Measurements from ENCODE around the gene RAB27B. TPM values are rescaled to one million over a fixed set of nuclear protein-coding genes. Genes with fewer than 3 reads are reported as not detected.

The RAB27B gene
- total and polyA plus RNA-seq, 10 of the 15 experiments (the other 5 are each of a cell fraction or from before 2014, with no cell fraction given): under 0.01 to 0.03 TPM; not detected in 8

DNA sequence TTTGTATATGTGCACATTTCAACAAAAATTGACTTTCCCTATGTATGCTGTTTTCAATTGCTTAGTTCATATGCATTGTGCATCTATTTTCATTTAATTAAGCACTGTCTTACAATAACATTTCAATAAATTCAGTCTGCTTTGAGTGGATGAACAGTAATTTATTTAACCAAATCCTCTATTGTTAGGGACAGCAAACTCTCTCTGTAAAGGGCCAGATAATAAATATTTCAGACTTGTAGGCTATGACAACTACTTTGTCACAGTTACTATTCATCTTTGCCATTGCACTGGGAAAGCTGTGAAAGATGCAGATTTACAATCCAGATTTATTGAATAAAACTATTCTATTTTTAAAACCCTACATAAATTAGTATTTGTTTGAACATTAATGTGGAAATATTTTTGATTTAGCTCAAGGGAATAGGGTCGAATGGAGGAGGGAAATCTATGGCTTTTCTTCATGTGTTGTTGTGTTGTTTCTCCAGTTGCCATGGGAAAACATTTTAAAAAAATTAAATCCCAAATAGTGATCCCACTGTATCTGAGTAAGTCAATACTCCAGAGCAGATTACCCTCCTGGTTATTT is 14.2 kb upstream of the RAB27B start:
- POLR2A ChIA-PET: no interaction called here
- BruUV-seq (replicated peaks): no TSS peak
- in situ Hi-C loops (cut with MboI): no loop called here

DNA sequence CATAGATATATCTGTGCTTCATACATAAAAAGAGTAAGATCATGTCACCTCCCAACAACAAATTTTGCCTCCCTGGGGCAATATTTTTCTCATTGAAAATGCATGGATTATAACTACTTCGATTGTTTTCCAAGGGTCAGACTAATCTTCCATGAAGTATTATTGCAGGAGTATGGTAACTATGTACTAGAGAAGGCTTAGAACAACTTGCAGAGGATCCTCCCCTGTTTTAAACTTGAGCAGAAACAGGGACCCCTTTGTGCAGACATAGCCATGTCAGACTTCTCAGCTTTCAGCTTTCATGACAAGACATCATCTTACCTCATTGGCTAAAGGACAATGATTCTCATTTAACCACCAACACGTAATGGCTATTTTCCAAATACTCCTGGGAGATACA is 13.2 kb upstream of the RAB27B start:
- WGBS (ENCODE audit: insufficient coverage, insufficient replicate concordance, low lambda C conversion rate, missing lambda C conversion rate): 12% methylated on average over 2 of the region's 2 CpGs
- Histone ChIP-seq H3K4me1 (ENCODE audit: control insufficient read depth, insufficient read depth, low read length) (no peaks in the 10 kb centered on the region), H3K4me3 (no peak overlapping the region), H3K4me2 (ENCODE audit: control insufficient read depth, insufficient read depth) (no peak overlapping the region), H3K9ac (ENCODE audit: control insufficient read depth, insufficient read depth, low read length) (no peak overlapping the region), H2AFZ (ENCODE audit: control insufficient read depth, low read depth, low read length) (no peak overlapping the region), H4K20me1 (ENCODE audit: control insufficient read depth, insufficient read depth) (no peaks in the 10 kb centered on the region), H3K9me3 (replicated peaks; ENCODE audit: control insufficient read depth, insufficient read depth, low read length) (no peaks in the 10 kb centered on the region), H3K27ac (ENCODE audit: control insufficient read depth, insufficient read depth) (no peak overlapping the region), H3K79me2 (ENCODE audit: control insufficient read depth, insufficient read depth, low read length) (no peaks in the 10 kb centered on the region), H3K36me3 (ENCODE audit: control insufficient read depth in 2 of 2, insufficient read depth in 2 of 2, low read length in 1 of 2) (no peaks in the 10 kb centered on the region), H3K27me3 (replicated peaks in 1 of 2; ENCODE audit: control insufficient read depth in 2 of 2, insufficient read depth in 2 of 2, low read length in 1 of 2) (no peaks in the 10 kb centered on the region)
- ATAC-seq (no peak), DNase-seq (ENCODE audit: low read depth, low spot score) (no peak), FAIRE-seq (no peak)
- BruUV-seq (replicated peaks): no TSS peak
- ChIA-PET POLR2A (no interaction called here), SMC1A (ENCODE audit: uncharacterized antibody, unreplicated experiment) (no interaction called here), CTCF (no interaction called here), RAD21 (ENCODE audit: unreplicated experiment) (no interaction called here)
- intact Hi-C loops (cut with micrococcal nuclease; ENCODE audit: unreplicated experiment) (no loop called here), in situ Hi-C loops (cut with MboI) (no loop called here)
- no peak for TF ChIP-seq YBX1 (IDR thresholded peaks at IDR 0.05)
- TF ChIP-seq ZNF384 (IDR thresholded peaks at IDR 0.05; ENCODE audit: borderline replicate concordance, low read depth, low read length): no peak
- TF ChIP-seq, protein P1, sequence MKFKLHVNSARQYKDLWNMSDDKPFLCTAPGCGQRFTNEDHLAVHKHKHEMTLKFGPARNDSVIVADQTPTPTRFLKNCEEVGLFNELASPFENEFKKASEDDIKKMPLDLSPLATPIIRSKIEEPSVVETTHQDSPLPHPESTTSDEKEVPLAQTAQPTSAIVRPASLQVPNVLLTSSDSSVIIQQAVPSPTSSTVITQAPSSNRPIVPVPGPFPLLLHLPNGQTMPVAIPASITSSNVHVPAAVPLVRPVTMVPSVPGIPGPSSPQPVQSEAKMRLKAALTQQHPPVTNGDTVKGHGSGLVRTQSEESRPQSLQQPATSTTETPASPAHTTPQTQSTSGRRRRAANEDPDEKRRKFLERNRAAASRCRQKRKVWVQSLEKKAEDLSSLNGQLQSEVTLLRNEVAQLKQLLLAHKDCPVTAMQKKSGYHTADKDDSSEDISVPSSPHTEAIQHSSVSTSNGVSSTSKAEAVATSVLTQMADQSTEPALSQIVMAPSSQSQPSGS (IDR thresholded peaks at IDR 0.05; ENCODE audit: low read length): no peak
- TF ChIP-seq TCF3 (IDR thresholded peaks at IDR 0.05; ENCODE audit: borderline replicate concordance, insufficient read depth, low read depth, low read length): no peak
- TF ChIP-seq, protein P2, sequence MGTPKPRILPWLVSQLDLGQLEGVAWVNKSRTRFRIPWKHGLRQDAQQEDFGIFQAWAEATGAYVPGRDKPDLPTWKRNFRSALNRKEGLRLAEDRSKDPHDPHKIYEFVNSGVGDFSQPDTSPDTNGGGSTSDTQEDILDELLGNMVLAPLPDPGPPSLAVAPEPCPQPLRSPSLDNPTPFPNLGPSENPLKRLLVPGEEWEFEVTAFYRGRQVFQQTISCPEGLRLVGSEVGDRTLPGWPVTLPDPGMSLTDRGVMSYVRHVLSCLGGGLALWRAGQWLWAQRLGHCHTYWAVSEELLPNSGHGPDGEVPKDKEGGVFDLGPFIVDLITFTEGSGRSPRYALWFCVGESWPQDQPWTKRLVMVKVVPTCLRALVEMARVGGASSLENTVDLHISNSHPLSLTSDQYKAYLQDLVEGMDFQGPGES (IDR thresholded peaks at IDR 0.05): no peak
- no peak for TF ChIP-seq KLF5 (IDR thresholded peaks at IDR 0.05; ENCODE audit: partially characterized antibody)
- TF ChIP-seq RELA (IDR thresholded peaks at IDR 0.05; ENCODE audit: borderline replicate concordance, partially characterized antibody): no peak
- TF ChIP-seq, protein P3, sequence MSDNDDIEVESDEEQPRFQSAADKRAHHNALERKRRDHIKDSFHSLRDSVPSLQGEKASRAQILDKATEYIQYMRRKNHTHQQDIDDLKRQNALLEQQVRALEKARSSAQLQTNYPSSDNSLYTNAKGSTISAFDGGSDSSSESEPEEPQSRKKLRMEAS (IDR thresholded peaks at IDR 0.05; ENCODE audit: low read depth, low read length): no peak
- no peak for TF ChIP-seq RAD51 (IDR thresholded peaks at IDR 0.05)
- no peak for TF ChIP-seq LARP7 (IDR thresholded peaks at IDR 0.05)
- no peak for TF ChIP-seq YY1 (IDR thresholded peaks at IDR 0.05; ENCODE audit: low read depth, low read length)
- no peak for TF ChIP-seq ZBED1 (IDR thresholded peaks at IDR 0.05; ENCODE audit: borderline replicate concordance)
- no peak for TF ChIP-seq SPI1 (IDR thresholded peaks at IDR 0.05; ENCODE audit: borderline replicate concordance, insufficient read depth, low read depth, low read length)

More for the DNA sequence above, 14.2 kb upstream of the RAB27B start:
- no peak overlapping the region for H3K4me3 ChIP-seq
- no peak overlapping the region for H3K27ac ChIP-seq (ENCODE audit: control insufficient read depth, insufficient read depth)
- no peaks in the 10 kb centered on the region for H3K4me1 ChIP-seq (ENCODE audit: control insufficient read depth, insufficient read depth, low read length)
- no peak overlapping the region for H2AFZ ChIP-seq (ENCODE audit: control insufficient read depth, low read depth, low read length)
- ATAC-seq: no peak
- no peaks in the 10 kb centered on the region for H3K9me3 ChIP-seq (replicated peaks; ENCODE audit: control insufficient read depth, insufficient read depth, low read length)
- intact Hi-C loops (cut with micrococcal nuclease; ENCODE audit: unreplicated experiment): no loop called here
- no peak for FAIRE-seq
- SMC1A ChIA-PET (ENCODE audit: uncharacterized antibody, unreplicated experiment): no interaction called here
- no peak overlapping the region for H3K9ac ChIP-seq (ENCODE audit: control insufficient read depth, insufficient read depth, low read length)
- H3K27me3 ChIP-seq (replicated peaks in 1 of 2; ENCODE audit: control insufficient read depth in 2 of 2, insufficient read depth in 2 of 2, low read length in 1 of 2): no peaks in the 10 kb centered on the region
- no peak for DNase-seq (ENCODE audit: low read depth, low spot score)
- no peak overlapping the region for H3K4me2 ChIP-seq (ENCODE audit: control insufficient read depth, insufficient read depth)
- H4K20me1 ChIP-seq (ENCODE audit: control insufficient read depth, insufficient read depth): no peaks in the 10 kb centered on the region
- CTCF ChIA-PET: no interaction called here
- H3K36me3 ChIP-seq (ENCODE audit: control insufficient read depth in 2 of 2, insufficient read depth in 2 of 2, low read length in 1 of 2): no peaks in the 10 kb centered on the region
- H3K79me2 ChIP-seq (ENCODE audit: control insufficient read depth, insufficient read depth, low read length): no peaks in the 10 kb centered on the region
- TF ChIP-seq CBFB (IDR thresholded peaks at IDR 0.05; ENCODE audit: low read depth) (no peak), NFIC (IDR thresholded peaks at IDR 0.05; ENCODE audit: low read depth, low read length) (no peak)
- WGBS (ENCODE audit: insufficient coverage, insufficient replicate concordance, low lambda C conversion rate, missing lambda C conversion rate): 0% methylated on average over 1 of the region's 1 CpG
- RAD21 ChIA-PET (ENCODE audit: unreplicated experiment): no interaction called here
